Measurements from ENCODE around the gene GAK. TPM values are rescaled to one million over a fixed set of nuclear protein-coding genes. Genes with fewer than 3 reads are reported as not detected.

Gene GAK
- total RNA-seq, 1 experiment from 2014 or later = 71.8 TPM

DNA sequence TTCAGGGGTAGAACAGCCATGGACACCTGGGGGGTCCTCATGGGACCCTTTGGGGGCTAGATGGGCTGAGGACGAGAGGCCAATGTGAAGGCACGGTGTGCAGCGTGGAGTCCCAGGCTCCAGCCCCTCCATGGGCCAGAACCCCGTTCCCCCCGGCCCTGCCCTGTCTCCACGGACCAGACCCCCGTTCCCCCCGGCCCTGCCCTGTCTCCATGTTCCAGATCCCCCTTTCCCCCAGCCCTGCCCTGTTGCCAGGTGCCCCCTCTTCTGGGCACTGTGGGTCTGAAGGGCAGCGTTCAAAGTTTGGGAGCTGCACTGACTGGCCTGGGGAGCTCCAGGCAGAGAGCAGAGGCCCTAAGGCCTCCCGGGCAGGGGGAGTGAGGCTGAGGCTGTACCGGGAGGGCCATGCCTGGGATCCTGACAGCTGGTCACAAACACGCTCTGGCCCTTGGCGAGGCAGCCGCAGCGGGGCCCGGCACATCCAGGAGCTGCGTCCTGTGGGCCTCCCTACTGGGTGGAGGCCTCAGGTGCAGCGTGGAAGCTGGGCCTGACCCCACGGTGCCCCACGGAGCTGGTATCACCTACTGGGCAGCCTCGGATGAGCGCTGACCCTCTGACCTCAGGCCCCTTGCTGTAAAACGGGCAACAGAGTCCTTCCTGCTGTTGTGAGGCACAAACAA, 32.4 kb upstream of the GAK start:
- no peak for DNase-seq (ENCODE audit: low spot score)

DNA sequence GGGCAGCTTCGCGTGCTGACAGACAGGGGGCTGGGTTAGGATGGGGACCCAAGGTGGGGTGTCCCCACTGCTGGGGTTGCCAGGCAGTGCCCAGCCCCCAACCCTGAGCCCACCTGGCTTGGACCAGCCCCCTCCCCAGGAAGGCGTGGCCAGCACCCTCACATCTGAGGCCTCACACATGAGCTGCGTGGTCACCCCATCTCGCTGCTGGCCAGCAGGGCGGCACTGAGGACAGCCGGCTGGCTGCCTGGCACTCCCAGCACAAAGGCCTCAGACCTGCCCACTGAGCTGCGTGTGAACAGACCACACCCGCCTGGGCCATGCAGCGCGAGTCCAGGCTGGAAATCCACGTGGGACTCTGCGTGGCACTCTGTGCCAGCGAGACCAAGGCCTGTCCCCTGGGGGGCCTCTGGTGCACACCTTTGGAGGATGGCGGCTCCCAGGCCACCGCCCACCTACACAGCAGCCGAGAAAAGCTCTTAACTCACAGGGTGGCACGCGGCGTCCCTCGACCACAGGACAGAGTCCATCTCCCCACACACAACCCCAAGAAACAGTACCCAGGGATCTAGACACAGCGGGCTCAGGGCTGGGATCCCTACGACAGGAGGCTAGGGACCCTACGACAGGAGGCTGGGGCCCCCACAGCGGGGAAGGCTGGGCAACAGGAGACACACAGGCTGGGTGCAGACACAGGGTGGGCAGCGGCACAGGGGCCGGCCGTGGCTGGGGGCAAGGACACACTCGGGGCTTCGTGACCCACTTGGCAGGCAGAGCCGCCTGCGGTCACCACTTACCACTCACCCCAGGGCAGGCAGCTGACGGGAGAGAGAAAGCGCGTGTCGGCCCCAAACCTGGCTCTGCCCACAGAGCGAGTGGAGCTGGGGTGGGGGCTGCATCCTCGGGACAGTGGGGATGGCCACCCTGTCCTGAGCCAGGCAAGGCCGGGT, 31.4 kb upstream of the GAK start:
- DNase-seq (ENCODE audit: low spot score) = no peak

DNA sequence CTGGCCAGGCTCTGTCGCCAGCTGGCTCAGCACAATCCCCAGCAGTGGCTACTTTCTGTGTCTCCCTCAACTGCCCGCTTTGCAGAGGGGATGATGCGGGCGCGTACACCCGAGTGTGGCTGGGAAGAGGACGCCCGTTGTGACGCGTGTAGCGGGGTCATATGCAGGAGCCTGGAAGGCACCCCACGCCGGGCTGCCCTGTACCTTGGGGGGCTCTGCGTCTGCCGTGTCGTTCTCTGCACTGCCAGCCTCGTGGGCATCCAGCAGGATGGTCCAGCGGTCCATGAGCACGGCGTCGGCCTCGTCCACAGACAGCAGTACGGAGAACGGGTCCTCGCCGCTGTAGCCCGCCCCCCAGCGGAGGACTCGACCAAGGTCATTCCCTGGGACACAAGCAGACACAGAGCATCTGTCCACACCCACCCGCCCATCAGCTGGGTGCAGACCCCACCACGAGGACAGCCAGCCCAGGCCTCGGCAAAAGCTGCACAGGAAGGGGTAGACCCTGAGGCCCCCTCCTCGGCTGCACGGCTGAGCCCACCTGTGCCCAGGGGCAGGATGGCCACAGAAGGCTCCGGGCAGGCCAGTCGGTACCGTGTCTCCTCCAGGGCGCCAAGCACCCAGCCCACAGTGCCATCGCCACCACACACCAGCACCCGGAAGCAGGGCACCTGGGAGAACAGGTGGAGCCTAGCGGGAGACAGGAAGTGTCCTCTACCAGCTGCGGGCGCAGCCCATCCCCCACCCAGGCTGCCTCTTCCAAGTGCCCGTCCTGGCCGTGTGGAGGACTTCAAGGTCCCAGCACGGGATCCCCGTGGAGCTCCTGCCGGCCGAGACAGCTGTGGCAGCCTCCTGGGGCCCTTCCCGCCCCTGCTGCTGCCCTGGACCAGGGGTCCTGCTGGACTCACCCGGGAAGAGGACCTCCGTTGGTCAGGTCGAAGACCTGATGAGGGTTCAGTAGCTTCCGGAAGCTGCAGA, 30.4 kb upstream of the GAK start:
- DNase-seq (ENCODE audit: low spot score) = no peak

DNA sequence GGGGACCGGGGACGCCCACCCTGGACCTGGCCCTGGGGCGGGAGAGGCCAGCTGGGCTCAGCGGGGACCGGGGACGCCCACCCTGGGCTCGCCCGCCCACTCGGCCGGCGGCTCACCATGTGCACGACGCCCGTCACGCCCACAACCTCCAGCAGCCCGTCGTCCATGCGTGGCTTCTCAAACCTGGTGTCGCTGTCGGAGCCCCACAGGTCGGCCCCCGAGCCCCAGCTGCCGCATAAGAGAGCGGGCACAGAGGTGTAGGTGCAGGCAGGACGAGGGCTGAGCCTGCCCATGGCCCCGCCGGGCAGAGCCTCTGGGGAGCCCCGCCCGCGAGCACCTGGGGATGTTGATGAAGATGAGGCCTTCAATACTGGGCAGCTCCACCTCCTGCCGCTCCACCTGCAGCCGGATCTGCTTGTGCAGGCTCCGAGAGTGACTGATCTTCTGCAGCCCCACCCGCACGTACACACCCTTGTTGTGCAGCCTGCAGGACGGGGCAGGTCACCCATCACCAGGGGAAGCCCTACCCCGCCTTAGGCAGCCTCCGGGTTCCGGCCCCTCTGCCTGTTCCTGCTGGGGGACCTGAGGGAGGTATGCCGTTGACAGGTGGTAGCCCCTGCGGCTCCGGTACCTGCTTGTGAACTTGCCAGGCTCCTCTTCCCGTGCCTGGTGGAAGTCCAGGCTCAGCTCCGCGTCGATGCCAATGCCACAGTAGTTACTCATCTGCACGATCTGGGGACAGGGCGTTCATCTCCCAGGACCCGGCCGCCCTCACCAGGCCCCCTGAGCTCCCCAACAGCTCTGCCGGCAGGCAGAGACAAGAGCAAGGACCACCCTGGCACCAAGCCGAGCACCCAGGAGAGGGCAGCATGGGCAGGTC, 29.5 kb upstream of the GAK start:
- no peak for DNase-seq (ENCODE audit: low spot score)

DNA sequence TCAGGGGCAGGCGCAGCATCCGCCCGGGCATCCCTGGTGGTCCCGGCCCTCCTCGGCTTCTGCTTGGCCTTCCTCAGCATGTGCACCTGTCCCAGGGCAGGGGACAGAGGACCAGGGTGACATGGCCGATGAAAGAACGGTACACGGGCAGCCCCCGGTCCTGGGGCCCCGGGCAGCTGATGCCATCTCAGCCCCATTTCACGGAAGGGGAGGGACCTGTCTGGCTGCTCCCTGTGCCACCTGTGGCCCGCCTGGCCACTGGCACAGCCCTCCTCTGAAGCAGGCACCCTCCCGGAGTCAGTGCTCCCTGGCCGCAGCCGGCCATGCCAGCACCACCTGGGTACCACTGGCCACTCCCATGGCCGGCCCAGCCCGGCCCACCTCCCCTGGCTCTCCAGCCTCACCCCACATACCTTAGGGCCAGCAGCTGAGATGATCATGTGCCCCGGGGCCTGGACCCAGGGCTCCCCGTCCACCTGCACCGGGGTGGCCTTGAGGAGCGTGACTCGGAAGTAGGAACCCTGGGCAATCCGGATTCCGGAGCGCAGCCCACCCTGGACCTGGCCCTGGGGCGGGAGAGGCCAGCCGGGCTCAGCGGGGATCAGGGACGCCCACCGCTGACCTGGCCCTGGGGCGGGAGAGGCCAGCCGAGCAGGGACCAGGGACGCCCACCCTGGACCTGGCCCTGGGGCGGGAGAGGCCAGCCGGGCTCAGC, 28.7 kb upstream of the GAK start:
- DNase-seq (ENCODE audit: low spot score) = no peak

DNA sequence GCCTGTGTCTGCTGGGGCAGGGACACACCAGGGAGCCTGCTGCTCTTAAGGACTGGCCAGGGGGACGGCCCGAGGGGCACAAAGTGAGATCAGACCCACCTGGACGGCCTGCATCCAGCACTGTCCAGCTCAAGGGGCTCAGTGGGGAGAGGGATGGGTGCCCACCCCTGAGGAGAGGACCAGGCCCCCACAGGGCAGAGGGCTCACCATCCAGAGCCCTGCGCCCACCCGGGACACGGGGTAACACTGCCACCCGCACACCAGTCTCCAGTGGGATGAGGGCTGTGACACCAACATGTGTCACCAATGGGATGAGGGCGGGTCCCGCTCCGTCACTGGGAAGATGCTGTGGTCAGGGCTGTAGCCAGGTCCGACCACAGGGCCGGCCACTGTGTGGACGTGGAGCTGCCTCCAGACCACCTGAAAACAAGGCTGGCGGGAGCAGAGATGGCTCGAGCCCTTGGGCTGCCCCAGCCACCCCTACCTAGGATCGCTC, 28.1 kb upstream of the GAK start:
- DNase-seq (ENCODE audit: low spot score) = no peak

DNA sequence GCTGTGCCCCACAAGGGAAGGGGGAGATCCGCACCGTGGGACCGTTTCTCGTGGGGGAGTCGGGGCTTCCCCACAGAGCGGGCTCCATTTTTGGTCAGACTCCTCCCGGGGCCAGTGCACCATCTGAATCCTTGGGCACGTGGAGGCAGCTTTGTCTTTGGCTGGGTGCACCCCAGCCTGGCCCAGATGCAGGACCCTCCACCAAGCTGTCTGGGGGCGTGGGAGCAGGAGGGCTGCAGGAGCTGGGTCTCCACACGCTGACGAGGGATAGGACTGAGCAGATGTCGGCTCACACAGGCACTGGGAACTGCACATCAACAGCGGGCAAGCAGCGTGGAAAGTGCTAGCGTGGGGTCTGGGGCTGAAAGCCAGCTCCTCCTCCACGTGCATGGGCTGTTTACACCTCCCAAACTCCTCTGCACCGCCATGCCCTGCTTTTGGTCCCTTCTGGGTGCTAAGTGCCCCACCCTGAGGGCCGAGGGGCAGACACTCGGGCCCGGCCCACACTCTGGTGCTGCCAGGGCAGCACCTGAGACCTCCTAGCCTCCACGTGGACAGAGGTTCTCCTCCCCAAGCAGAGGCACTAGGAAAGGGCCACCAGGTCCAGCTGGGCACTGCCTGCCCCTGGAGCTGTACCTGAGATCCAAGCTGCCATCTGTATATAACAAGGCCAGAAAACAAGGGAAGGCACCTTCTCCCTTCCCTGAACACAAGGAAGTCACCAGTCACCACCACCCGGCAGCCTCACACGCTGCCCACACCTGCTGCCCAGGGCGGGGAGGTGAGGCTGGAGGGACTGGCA, 27.4 kb upstream of the GAK start:
- no peak for DNase-seq (ENCODE audit: low spot score)

DNA sequence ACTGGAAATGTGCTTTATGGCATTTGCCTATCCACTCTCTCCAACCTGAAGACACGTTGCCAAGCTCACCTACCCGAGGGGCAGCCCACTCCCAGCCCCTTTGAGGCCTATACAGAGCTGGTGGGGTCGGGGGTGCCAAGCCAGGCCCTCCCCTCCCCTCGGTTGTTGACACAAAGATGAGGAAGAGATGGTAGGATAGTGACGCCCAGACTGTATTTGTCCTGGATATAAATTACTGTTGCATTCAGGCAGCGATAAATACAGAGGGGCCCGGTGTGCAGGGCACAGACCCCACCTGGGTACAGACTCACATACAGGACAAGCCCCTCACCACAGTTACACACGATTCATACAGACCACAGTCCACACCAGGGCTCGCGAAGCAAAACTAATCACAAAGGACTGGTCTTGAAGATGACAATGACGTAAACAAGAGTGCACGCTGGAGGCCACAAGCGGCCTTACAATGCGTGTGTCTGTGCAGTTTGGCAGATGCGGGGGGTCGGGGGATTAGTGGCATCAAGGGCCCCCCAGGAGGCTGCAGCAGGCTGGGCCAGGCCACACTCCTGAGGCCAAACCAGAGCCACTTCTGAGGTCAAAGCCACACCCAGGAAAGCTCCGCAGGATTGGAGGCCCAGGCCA, 26.7 kb upstream of the GAK start:
- DNase-seq (ENCODE audit: low spot score) = no peak

DNA sequence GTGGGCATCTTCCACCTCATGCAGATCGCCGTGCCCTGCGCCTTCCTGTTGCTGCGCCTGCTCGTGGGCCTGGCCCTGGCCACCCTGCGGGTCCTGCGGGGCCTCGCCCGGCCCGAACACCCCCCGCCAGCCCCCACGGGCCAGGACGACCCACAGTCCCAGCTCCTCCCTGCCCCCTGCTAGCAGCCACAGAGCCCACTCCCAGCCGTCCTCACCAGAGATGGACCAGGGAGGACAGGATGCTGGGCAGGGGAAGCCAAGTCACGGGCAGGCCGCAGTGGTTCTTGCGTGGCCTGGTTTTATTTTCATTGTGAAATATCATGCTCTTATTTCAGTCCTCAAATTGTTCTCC, 26.2 kb upstream of the GAK start:
- no peak for DNase-seq (ENCODE audit: low spot score)

DNA sequence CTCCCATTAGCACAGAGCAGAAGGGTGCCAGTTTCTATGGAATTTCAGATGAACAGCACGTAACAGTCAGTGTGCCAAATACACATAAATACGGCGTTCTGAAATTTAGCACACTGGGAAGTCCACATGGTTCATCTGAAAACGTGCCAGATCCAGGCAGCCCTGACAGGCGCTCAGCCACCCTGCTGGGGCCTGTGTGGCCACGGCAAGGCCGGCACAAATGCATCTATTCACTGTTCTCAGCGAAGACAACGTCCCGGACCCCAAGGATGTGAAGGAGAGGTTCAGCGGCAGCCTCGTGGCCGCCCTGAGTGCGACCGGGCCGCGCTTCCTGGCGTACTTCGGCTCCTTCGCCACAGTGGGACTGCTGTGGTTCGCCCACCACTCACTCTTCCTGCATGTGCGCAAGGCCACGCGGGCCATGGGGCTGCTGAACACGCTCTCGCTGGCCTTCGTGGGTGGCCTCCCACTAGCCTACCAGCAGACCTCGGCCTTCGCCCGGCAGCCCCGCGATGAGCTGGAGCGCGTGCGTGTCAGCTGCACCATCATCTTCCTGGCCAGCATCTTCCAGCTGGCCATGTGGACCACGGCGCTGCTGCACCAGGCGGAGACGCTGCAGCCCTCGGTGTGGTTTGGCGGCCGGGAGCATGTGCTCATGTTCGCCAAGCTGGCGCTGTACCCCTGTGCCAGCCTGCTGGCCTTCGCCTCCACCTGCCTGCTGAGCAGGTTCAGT, 25.6 kb upstream of the GAK start:
- DNase-seq (ENCODE audit: low spot score) = no peak

DNA sequence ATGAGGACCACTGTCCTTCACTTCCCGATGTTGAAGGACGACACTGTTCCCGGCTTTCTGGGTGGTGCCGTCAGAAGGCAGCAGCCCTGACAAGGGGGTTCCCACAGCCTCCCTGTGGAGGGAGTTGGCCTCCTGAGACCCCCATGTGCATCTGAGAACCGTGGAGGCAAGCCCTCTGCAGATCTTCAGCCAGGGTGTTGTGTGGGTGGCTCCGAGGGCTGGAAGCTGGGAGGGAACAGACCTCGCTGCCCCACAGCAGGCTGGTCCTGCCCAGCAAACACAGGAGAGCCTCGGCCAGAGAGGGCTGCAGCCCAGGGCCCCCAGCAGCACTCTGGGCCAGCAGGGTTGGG, 25.1 kb upstream of the GAK start:
- no peak for DNase-seq (ENCODE audit: low spot score)

DNA sequence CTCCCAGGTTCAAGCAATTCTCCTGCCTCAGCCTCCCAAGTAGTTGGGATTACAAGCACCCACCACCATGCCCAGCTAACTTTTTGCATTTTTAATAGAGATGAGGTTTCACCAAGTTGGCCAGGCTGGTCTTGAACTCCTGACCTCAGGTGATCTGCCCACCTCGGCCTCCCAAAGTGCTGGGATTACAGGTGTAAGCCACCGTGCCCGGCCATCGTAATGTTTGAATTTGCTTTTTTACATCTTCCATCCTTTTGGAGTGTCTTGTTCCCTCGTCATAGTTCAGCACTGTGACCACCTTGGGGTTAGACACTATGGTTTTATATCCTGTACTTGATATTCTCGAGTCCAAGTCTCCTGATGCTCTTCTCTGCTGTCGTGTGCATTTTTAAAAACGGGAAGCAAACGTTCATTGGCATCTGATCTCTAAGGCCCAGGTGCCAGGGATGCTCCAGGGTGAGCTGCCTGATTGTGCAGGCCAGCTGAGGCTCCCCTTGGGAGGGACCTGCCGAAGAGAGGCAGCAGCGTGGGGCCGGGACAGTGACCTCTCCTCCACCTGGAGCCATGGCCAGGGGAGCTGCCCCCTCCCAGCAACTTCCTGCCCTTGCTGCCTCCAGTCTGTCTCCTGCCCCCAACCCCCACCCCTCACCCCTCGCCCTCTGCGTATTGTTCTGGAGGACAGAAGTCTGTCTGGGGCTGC, 24.6 kb upstream of the GAK start:
- no peak for DNase-seq (ENCODE audit: low spot score)

DNA sequence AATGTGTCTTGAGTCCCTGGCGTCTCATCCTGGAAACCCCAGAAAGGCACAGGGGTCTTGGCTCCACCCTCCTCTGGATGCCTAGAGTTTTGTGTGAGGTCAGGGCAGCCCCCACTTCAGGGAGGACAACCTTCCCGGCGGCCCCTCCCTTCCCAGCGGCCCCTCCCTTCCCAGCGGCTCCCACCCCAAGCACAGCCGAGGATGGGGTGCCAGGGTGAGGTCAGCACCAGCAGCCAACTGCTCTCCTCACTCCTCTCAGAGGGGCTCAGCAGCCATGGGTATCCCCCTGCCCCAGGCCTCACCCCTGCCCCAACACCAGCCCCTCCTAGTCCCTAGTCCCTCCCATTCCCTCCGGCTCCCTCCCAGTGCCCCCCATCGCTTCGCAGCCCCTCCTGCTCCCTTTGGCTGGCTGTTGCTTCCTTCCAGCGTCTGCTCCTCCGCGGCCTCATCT, 23.8 kb upstream of the GAK start:
- no peak for DNase-seq (ENCODE audit: low spot score)

DNA sequence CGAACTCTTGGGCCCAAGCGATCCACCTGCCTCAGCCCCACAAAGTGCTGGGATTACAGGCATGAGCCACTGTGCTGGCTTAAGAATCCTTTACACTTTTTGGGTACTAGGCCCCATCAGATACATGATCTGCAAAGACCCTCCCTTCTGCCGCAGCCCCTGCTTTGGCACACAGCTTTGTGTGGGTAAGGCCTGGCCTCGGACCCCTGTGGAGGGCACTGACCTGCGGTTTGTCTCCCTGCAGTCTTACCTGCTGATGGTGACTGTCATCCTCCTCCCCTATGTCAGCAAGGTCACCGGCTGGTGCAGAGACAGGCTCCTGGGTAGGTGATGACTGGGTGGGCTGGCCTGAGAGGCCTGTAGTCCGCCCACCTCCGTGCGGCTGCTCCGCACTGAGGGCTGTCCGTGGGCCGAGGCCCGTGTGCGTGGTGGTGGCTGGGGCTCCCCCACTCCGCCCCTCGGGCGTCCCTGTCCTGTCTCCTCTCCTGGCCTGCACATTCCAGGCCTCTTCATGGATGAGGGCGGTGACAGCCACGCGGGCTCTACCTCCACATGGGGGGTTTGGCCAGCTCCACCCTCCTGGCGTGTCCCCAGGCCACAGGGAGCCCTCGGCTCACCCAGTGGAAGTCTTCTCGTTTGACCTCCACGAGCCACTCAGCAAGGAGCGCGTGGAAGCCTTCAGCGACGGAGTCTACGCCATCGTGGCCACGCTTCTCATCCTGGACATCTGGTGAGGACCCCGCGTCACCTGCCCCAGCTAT, 23.2 kb upstream of the GAK start:
- no peak for DNase-seq (ENCODE audit: low spot score)

DNA sequence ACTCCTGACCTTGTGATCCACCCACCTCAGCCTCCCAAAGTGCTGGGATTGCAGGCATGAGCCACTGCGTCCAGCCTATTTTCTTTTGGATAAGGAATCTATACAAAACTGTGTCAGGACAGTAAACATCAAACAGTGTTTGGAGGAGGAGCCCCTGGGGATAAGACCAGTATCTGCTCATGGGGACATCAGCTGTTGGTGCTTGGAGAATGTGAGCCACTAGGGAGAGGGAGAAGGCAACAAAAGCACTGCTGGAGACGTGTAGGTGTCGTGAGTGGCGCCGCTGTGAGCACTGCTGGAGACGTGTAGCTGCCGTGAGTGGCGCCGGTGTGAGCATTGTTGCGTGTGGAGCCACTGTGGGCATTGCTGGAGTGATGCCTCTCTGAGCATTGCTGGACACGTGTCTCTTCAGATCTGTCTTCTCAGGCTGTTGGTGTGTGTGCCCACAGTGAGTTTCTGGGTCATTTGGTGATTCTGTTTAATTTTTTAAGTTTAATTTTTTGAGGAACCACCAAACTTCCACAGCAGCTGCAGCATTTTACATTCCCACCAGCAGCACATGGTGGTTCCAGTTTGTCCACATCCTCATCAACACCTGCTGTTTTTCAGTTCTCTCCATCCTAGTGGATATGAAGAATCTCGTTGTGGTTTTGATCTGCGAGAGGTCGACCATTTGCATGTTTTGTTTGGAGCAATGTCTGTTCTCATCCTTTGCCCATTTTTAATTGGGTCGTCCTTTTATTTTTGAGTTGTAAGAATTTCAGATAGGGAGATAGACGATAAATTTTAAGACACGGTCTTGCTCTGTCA, 22.3 kb upstream of the GAK start:
- no peak for DNase-seq (ENCODE audit: low spot score)

DNA sequence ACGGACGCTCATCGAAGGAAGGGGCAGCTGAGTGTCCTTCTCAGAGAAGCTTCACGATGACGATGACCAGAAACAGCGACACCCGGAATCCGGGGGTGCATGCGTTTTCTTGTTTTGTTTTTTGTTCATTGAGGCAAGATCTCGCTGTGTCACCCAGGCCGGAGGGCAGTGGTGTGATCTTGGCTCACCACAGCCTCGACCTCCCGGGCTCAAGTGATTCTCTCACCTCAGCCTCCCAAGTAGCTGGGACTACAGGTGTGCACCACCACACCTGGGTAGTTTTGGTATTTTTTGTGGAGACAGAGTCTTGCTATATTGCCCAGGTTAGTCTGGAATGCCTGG, 21.4 kb upstream of the GAK start:
- no peak for DNase-seq (ENCODE audit: low spot score)
